ENCODE results near the gene SLC5A3. TPM values are rescaled to one million over a fixed set of nuclear protein-coding genes. Genes with fewer than 3 reads are reported as not detected.

Gene SLC5A3
- total RNA-seq, 2 experiments from 2014 or later = 22.2 to 31.5 TPM

- Histone ChIP-seq H3K4me3 (ENCODE audit: low read depth, low read length, poor library complexity, severe bottlenecking) (no peak overlapping the region), H2AFZ (ENCODE audit: low read length) (no peak overlapping the region), H3K9me2 (ENCODE audit: insufficient read depth, low read length) (no peaks in the 10 kb centered on the region), H3K36me3 (ENCODE audit: insufficient read depth, low read length) (no peaks in the 10 kb centered on the region), H4K20me1 (ENCODE audit: insufficient read depth, low read length) (no peaks in the 10 kb centered on the region), H3K9me3 (ENCODE audit: low read length) (no peaks in the 10 kb centered on the region), H3K4me2 (ENCODE audit: low read length) (no peak overlapping the region), H3K79me2 (ENCODE audit: insufficient read depth, low read depth, low read length) (no peaks in the 10 kb centered on the region), H3K27ac (ENCODE audit: low read depth, low read length, poor library complexity, severe bottlenecking) (no peak overlapping the region), H3K4me1 (ENCODE audit: insufficient read depth, low read length, poor library complexity, severe bottlenecking) (peaks cover 3% of the 10 kb centered on the region)
- TF ChIP-seq EZH2phosphoT487 (IDR thresholded peaks at IDR 0.05; ENCODE audit: borderline replicate concordance, low read depth, low read length) (no peak), CTCF (conservative IDR thresholded peaks at IDR 0.05; ENCODE audit: low read length) (no peak)
- POLR2A ChIA-PET = no interaction called here
- no peak for DNase-seq (ENCODE audit: low spot score)
- BruUV-seq (replicated peaks) = no TSS peak
- CTCF ChIA-PET (ENCODE audit: unreplicated experiment) = no interaction called here
- intact Hi-C loops (cut with micrococcal nuclease; ENCODE audit: unreplicated experiment) = no loop called here
Observed at GRCh38 chr21:34037009-34037795, 36.2 kb upstream of the SLC5A3 start.

GRCh38 chr21:34039678-34040382, 33.5 kb upstream of the SLC5A3 start:
- CTCF ChIA-PET (ENCODE audit: unreplicated experiment) = no interaction called here
- H3K4me1 ChIP-seq (ENCODE audit: insufficient read depth, low read length, poor library complexity, severe bottlenecking) = no peaks in the 10 kb centered on the region
- POLR2A ChIA-PET = interaction anchor here (0.9 to 2.5 kb wide), 3 partner anchors 17 to 21 kb away, joined by 4 to 6 read pairs (median 6); no protein-coding TSS in a partner anchor

More at GRCh38 chr21:34039678-34040382, 33.5 kb upstream of the SLC5A3 start:
- Histone ChIP-seq H3K36me3 (ENCODE audit: insufficient read depth, low read length) (no peaks in the 10 kb centered on the region), H2AFZ (ENCODE audit: low read length) (no peak overlapping the region), H3K9me3 (ENCODE audit: low read length) (no peaks in the 10 kb centered on the region), H3K4me3 (ENCODE audit: low read depth, low read length, poor library complexity, severe bottlenecking) (no peak overlapping the region), H4K20me1 (ENCODE audit: insufficient read depth, low read length) (no peaks in the 10 kb centered on the region), H3K4me2 (ENCODE audit: low read length) (no peak overlapping the region), H3K27ac (ENCODE audit: low read depth, low read length, poor library complexity, severe bottlenecking) (no peak overlapping the region), H3K9me2 (ENCODE audit: insufficient read depth, low read length) (no peaks in the 10 kb centered on the region), H3K79me2 (ENCODE audit: insufficient read depth, low read depth, low read length) (no peaks in the 10 kb centered on the region)
- no peak for TF ChIP-seq CTCF (conservative IDR thresholded peaks at IDR 0.05; ENCODE audit: low read length)
- TF ChIP-seq EZH2phosphoT487 (IDR thresholded peaks at IDR 0.05; ENCODE audit: borderline replicate concordance, low read depth, low read length) = no peak
- intact Hi-C loops (cut with micrococcal nuclease; ENCODE audit: unreplicated experiment) = no loop called here
- no peak for DNase-seq (ENCODE audit: low spot score)
- no TSS peak for BruUV-seq (replicated peaks)

Measured in OCI-LY7 (cell line).